Calu3 (cell line): Measurements from ENCODE around the gene VPS13D. TPM values are rescaled to one million over a fixed set of nuclear protein-coding genes. Genes with fewer than 3 reads are reported as not detected.

Experiments
- BruUV-seq: library from RNA; stranded (reverse); fragments of 400-500 nt; replicated peaks from 2 replicates; lab custom pipeline; 2021; lab: Mats Ljungman, UMichigan
- CTCF ChIA-PET: fragments of 300-600 bp; sonication (Branson Sonifier 250); formaldehyde crosslinking; loops from one replicate; lab custom pipeline; 2022; ENCODE audit warnings: antibody characterized with exemption; lab: Charles Lee
- DNase-seq: peaks from one replicate; pipeline ENCODE4 v3.0.0; 2022
- H3K27ac Mint-ChIP-seq: one replicate; pipeline ENCODE4 v1.8.0; 2022; ENCODE audit warnings: mixed read lengths; ENCODE audit not compliant: unreplicated experiment
- H3K27me3 Mint-ChIP-seq: one replicate; pipeline ENCODE4 v1.8.0; 2022; ENCODE audit warnings: mixed read lengths; ENCODE audit not compliant: unreplicated experiment
- H3K36me3 Mint-ChIP-seq: one replicate; pipeline ENCODE4 v1.8.0; 2022; ENCODE audit warnings: mild to moderate bottlenecking, moderate library complexity, mixed read lengths; ENCODE audit not compliant: insufficient read depth, unreplicated experiment
- H3K4me1 Mint-ChIP-seq: one replicate; pipeline ENCODE4 v1.8.0; 2022; ENCODE audit warnings: mild to moderate bottlenecking, low read depth, mixed read lengths; ENCODE audit not compliant: unreplicated experiment
- H3K4me3 Mint-ChIP-seq: one replicate; pipeline ENCODE4 v1.8.0; 2022; ENCODE audit warnings: mild to moderate bottlenecking, low read depth, moderate library complexity, mixed read lengths; ENCODE audit not compliant: unreplicated experiment
- H3K9me3 Mint-ChIP-seq: one replicate; pipeline ENCODE4 v1.8.0; 2022; ENCODE audit warnings: low read depth, mixed read lengths; ENCODE audit not compliant: unreplicated experiment
- intact Hi-C: fragments of 100-400 bp; cut with micrococcal nuclease; formaldehyde crosslinking; loops from one replicate; pipeline ENCODE4 v1.10.0; 2022; ENCODE audit not compliant: unreplicated experiment
- total RNA-seq: library from RNA; stranded (reverse); gene quantifications from 2 replicates; pipeline ENCODE4 v1.2.3, GENCODE V29; 2022
- TF ChIP-seq, protein P1 (sequence below): fragments of 200-600 bp; IDR thresholded peaks from one replicate; pipeline ENCODE4 v1.8.0; 2022; ENCODE audit warnings: antibody characterized with exemption; ENCODE audit not compliant: unreplicated experiment

The VPS13D gene
- total RNA-seq, 1 experiment from 2014 or later, result 30.6 TPM

- no peaks in the 10 kb centered on the region for H3K4me1 Mint-ChIP-seq
- intact Hi-C loops, result no loop called here
- BruUV-seq, result no TSS peak
- H3K27ac Mint-ChIP-seq, result no peak overlapping the region
- H3K36me3 Mint-ChIP-seq, result peaks cover 13% of the 10 kb centered on the region
- H3K9me3 Mint-ChIP-seq, result no peaks in the 10 kb centered on the region
- TF ChIP-seq, protein P1, sequence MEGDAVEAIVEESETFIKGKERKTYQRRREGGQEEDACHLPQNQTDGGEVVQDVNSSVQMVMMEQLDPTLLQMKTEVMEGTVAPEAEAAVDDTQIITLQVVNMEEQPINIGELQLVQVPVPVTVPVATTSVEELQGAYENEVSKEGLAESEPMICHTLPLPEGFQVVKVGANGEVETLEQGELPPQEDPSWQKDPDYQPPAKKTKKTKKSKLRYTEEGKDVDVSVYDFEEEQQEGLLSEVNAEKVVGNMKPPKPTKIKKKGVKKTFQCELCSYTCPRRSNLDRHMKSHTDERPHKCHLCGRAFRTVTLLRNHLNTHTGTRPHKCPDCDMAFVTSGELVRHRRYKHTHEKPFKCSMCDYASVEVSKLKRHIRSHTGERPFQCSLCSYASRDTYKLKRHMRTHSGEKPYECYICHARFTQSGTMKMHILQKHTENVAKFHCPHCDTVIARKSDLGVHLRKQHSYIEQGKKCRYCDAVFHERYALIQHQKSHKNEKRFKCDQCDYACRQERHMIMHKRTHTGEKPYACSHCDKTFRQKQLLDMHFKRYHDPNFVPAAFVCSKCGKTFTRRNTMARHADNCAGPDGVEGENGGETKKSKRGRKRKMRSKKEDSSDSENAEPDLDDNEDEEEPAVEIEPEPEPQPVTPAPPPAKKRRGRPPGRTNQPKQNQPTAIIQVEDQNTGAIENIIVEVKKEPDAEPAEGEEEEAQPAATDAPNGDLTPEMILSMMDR, result no peak
- H3K27me3 Mint-ChIP-seq, result no peaks in the 10 kb centered on the region
- H3K4me3 Mint-ChIP-seq, result no peak overlapping the region
- CTCF ChIA-PET, result no interaction called here
- no peak for DNase-seq
Measured at GRCh38 chr1:12258272-12258671, 28.4 kb downstream of the VPS13D start.

DNA sequence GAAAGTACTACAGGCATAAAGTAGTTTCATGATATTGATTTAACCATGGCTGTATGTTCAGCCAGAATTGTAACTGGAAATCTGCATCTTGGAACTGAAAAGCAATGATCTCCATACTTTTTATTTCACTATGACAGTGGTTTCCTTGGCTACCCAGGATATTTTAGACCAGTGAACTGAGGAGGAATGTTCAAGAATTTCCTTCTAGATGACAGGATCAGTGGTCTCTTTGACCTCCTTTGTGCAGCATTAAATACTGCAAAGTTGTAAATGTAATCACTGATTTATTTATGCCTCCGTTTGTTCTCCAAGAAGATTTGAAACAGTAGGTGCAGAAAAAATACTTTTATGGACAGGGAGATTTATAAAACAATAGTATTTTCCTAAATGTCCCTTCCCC, 39.5 kb downstream of the VPS13D start:
- H3K27ac Mint-ChIP-seq, result no peak overlapping the region
- no peaks in the 10 kb centered on the region for H3K4me1 Mint-ChIP-seq
- no peak overlapping the region for H3K4me3 Mint-ChIP-seq
- H3K9me3 Mint-ChIP-seq, result no peaks in the 10 kb centered on the region
- BruUV-seq, result no TSS peak
- DNase-seq, result no peak
- intact Hi-C loops, result no loop called here
- CTCF ChIA-PET, result no interaction called here
- no peaks in the 10 kb centered on the region for H3K27me3 Mint-ChIP-seq
- TF ChIP-seq, protein P1, result no peak
- H3K36me3 Mint-ChIP-seq, result peaks cover 6% of the 10 kb centered on the region

- H3K4me3 Mint-ChIP-seq, result no peak overlapping the region
- H3K27ac Mint-ChIP-seq, result no peak overlapping the region
- no TSS peak for BruUV-seq
- intact Hi-C loops, result no loop called here
- H3K9me3 Mint-ChIP-seq, result no peaks in the 10 kb centered on the region
- no peaks in the 10 kb centered on the region for H3K4me1 Mint-ChIP-seq
- H3K27me3 Mint-ChIP-seq, result no peaks in the 10 kb centered on the region
- no peak for DNase-seq
- CTCF ChIA-PET, result no interaction called here
- TF ChIP-seq, protein P1, result no peak
- peaks cover 6% of the 10 kb centered on the region for H3K36me3 Mint-ChIP-seq
Measured at GRCh38 chr1:12271033-12271432, 41.2 kb downstream of the VPS13D start.

- Mint-ChIP-seq H3K9me3 (no peaks in the 10 kb centered on the region), H3K4me3 (no peak overlapping the region), H3K4me1 (no peaks in the 10 kb centered on the region), H3K36me3 (peaks cover 6% of the 10 kb centered on the region), H3K27ac (no peak overlapping the region), H3K27me3 (no peaks in the 10 kb centered on the region)
- no peak for DNase-seq
- CTCF ChIA-PET, result no interaction called here
- BruUV-seq, result no TSS peak
- intact Hi-C loops, result no loop called here
- TF ChIP-seq, protein P1, result no peak
Measured at GRCh38 chr1:12272770-12273169, 42.9 kb downstream of the VPS13D start.
